SHP77 (cell line): Measurements from ENCODE around the gene SYTL3.
"Not testable (repeated sequence)": the region's sequence is repeated elsewhere in the genome, so short reads cannot be mapped to it uniquely, and the experiment has no call there.

Source experiments
- DNase-seq, 2 experiments: peaks; one replicate each; lab custom pipeline; 2025; lab: John Stamatoyannopoulos, UW

Gene SYTL3

DNA sequence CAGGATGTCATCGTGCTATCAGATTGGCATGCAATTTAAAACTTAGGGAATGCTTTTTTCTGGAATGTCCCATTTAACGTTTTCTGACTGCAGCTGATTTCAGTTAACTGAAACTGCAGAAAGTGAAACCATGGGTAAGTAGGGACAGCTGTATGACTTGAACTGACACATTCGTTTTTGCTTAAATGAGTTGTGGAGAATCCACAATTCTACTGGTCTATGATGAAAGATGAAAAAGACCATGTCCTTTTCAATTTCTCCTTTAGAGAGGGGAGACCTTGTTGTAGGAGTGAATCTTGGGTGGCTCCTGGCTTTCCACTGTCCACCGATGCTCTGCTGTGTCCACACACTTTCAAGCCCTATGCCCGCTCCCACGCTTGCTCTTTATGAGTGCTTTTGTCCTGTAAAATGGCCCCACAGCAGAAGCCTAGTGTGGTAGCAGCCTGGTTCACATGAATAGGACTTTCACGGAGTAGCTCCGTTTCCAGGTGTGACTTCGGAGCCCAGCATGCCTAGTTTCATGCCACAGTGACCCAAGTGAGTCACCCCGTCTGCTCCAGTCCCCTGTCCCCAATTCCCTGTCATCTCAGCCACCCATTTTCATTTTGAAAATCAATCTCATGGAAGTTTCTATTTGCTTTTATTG, 27.2 kb upstream of the SYTL3 start:
- DNase-seq: no peak

DNA sequence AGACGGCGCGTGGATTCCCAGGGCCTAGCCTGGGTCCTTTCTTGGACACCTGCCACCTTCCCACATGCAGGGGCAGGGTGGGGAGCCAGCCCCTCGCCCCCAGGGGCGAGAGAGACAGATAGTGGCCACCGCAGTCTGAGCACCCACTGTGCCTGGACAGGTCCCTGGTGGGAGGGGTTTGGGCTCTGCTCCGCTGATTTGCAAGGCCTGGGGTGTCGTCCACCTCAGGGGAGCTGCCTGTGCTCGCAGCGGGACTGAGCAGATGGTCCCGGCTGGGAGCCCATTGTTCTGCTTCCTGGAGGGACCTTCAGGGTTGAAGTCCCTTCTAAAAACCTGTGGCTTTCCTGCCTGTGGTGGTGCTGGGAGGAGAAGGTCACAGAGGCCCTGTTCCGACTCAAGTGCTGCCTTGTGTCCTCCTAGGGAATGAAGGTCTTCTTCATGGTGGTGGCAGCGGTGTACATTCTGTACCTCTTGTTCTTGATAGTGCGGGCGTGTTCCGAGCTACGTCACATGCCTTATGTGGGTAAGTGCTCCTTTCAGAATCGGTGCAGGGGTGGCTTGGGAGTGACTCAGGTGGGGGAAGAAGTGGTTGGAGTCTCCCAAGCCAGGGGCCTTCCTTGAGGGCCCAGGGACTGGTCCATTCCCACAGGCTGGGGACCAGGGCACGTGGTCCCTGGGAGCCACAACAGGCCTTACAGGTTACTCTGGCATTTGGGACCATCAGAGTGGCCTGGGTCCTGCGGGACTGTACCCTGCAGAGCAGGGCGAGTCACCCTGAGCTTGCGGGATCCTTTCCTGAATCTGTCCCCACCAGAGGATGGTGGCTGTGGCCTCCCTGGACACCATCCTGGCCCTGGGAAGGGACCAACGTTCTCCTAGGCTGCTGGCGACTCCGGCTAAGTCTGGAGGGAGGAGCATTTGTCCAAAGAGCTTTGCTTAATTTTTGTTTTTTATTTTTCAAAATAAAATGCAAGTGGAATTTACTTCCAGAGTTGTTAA, 24.9 kb upstream of the SYTL3 start:
- DNase-seq: no peak

DNA sequence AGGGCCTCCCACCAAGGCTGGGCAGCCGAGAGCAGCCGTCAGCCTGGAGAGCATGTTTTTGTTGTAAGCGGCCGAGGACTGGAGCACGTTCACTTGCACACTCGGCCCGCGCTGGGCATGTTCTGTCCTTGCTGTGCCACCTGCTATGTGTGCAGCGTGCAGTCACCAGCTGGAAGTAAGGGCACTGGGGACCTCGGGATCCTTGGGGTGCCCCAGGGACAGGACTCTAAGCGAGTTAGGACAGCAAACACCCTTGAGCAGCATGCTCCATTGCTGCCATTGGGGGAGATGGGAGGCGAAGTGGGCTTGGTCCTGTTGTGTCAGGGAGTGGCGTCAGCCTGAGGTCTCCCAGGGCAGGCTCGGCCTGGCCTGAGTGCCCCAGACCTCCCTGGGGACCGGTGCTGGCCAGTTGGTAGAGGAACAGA, 24.0 kb upstream of the SYTL3 start:
- DNase-seq: no peak

DNA sequence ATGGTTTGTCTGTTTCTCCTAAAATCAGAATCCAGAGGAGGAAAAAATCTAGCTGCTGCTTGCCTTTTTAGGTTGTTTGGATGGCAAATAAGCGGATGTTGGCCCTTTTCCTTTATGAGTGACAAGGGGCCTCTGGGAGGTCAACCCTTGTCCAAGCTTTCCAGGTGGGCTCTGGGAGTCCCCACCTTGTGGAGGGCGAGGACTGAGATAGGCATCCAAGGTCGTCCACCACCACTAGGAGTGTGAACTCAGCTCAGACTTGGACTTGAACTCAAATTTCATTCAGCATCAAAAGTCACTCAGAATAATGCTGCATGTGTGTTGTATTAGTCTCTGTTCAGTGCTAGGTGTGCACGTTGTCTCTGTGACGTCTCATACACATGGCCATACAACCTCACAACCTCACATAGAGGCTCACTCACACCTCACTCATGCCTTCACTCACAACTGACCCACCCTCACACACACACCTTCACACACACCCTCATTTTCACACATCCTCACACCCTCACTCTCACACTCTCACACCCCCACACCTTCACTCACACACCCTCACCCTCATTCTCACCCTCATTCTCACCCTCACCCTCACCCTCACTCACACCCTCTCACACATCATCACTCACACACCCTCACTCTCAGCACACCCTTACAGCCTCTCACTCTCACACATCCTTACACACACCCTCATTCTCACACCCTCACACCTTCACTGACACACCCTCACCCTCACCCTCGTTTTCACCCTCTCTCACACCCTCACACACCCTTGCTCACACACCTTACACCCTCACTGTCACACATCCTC, 23.3 kb upstream of the SYTL3 start:
- no peak for DNase-seq

DNA sequence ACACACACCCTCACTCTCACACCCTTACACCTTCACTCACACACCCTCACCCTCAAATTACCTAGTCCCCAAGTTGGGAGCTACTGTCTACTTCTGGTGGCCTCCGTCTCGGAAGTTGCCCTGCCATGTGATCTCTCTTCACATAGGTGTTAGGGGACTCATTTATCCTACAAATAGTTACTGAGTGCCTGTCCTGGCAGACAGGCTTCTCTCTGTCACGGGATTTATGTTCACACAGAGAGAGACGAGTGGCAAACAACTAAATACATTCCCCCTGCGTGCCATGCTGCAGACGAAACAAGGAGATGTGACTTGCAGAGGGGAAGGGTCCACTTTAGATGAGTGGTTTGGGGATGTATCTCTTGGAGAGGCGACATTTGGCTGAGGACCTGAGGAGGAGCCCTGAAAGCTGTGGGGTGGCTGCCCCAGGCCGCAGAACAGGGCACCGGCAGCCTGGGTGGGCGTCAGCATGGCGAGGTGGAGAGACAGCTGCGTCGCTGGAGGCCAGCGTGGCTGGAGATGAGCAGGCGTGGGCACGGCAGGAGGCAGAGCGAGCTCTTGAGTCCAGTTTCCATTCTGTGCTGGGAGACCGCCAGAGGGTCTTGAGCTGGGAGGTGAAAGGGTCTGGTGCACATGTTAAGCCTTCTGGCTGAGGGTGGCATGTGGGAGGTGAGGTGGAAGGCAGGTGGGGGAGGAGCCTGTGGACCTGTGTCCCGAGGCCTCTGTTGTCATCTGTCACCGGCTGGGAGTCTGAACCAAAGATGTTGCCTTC, 22.5 kb upstream of the SYTL3 start:
- DNase-seq: no peak

GRCh38 chr6:158627940-158628211, 22.0 kb upstream of the SYTL3 start:
- no peak for DNase-seq

DNA sequence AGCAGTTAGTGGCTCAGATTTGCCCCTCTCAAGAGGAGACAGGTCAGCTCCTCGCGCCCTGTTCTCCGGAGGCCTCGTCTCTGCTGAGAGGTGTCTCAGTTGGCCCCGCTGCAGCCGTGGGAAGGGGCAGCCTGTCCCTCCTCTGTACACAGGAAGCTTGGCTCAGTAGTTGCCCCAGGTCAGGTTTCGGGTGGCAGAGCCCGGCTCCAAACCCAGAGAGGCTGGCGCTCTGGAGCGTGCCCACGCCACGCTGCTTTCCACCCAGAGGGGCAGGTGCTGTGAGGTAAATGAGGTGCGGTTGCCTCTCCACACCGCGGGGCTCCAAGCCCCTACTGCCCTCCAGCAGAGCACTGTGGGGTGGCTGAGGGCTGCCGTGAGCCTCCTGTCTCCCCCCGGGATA, 21.3 kb upstream of the SYTL3 start:
- DNase-seq: no peak

DNA sequence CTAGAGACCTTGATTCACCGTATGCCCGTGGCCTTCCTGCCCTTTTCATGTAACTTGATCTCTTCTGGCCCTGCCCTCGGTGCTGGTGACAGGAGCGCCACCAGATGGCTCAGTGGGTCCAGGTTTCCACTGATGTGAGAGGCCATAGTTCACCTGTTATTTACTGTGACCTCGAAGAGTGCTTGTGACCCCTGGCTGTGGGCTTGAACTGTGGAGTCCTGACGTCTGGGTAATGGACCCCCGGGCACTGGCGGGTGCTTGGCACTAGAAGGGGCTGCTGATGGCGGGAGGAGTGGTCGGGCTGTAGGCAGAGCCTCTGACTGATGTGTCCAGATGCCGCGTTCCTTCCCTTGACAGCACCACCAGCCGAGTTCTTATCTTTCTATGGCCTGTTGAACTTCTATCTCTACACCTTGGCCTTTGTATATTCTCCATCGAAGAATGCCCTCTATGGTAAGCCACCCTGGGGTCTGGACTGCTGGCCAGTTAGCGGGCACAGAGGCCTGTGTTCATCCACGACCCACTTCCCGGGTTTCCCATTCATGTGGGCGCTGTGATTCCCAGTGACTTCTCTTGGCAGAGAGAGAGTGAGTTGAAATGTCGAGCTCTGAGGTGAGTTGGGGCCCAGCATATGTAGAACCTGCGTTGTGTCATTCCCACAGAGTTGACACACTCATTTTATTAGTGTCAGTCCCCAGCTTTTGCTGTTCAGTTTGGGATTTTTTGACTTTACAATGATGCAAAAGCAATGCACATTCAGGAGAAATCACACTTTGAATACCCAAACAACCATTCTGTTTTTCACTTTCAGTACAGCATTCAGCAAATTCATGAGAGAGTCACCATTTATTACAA, 20.3 kb upstream of the SYTL3 start:
- peak; percentile 39 to 53 for DNase-seq

- DNase-seq: no peak
These were observed 18.8 kb upstream of the SYTL3 start for GRCh38 chr6:158630938-158631616.

GRCh38 chr6:158631678-158632537, 17.9 kb upstream of the SYTL3 start:
- DNase-seq: no peak

- DNase-seq: not testable (repeated sequence)
These were observed 17.2 kb upstream of the SYTL3 start for GRCh38 chr6:158632538-158633119.

DNA sequence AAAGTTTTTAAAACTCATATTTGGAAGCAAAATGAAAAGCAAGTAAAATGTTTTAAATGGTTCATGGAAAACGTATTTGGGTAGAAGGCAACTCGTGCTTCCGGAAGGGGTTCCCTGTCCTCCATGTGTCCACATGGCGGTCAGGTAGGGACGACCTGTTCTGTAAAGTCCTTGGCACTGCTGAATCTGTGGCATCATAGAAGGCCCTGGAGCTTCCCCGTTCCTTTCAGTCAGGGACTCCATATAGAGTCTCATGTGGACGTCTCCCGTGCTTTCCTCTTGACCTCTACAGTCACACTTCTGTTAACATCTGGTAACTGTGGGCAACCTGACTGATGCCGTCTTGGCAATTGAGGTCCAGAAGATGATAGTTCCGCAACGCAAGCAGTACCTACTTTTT, 16.7 kb upstream of the SYTL3 start:
- DNase-seq: no peak

GRCh38 chr6:158634695-158635426, 15.0 kb upstream of the SYTL3 start:
- DNase-seq: no peak

- DNase-seq: no peak
These were observed 14.3 kb upstream of the SYTL3 start for GRCh38 chr6:158635427-158636073.

GRCh38 chr6:158636778-158637177, 13.1 kb upstream of the SYTL3 start:
- DNase-seq: no peak

DNA sequence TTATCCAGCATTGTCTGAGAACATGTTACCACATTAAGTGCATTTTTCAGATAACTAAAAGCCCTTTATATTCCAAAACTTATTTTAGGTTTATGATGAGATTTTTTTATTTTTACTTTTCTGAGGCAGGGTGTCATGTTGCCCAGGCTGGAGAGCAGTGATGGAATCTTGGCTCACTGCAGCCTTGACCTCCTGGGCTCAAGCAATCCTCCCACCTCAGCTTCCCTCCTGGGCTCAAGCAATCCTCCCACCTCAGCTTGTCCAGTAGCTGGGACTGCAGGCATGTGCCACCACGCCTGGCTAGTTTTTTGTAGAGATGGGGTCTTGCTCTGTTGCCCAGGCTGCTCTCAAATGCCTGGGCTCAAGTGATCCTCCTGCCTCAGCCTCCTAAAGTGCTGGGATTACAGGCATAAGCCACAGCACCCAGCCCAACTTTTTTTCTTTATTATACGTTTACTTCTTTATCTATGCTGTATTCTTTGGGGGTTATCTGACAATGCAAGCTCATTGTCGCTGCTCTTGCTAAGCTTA, 11.5 kb upstream of the SYTL3 start:
- no peak for DNase-seq

- no peak for DNase-seq
These were observed 10.8 kb upstream of the SYTL3 start for GRCh38 chr6:158639056-158639455.
